ENCODE measurements around the gene DNAJC18.

Gene DNAJC18

DNA sequence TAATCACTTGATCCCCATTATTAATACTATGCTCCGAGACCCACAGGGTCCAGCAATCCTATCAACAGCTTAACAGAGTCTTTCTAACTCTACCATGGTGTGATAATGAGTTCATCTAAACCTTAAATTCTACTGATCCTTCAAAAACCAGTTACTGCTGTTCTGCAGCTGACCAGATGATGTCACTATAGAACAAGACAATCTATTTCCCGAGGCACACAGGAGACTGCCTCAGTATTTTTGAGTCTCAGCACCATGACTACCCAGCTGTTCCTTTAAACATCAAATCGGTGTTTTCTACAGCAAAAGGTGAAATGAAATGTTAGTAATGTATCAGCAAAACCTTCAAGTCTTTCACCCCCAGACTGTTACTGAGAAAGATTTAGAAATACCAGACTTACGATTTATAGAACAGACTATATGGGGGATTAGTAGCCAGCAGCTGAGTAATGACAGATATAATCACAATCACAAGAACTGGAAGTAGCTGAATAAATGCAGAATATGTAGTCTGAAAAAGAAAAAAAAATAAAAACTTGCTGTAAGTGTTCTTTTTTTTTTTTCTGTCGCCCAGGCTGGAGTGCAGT is 16.9 kb downstream of the DNAJC18 start:
- DNase-seq (ENCODE audit: low read depth): peak; percentile 87
- Histone ChIP-seq H3K4me3 (ENCODE audit: low read length) (no peak overlapping the region), H3K4me1 (ENCODE audit: control insufficient read depth, insufficient read depth, low read length) (peaks cover 8% of the 10 kb centered on the region), H3K36me3 (ENCODE audit: control insufficient read depth, insufficient read depth, low read length, severe bottlenecking) (peaks cover 6% of the 10 kb centered on the region), H3K27me3 (replicated peaks; ENCODE audit: control insufficient read depth, insufficient read depth, low read length) (no peaks in the 10 kb centered on the region), H3K9me3 (ENCODE audit: control insufficient read depth, low read length) (no peaks in the 10 kb centered on the region), H3K9ac (ENCODE audit: low read length) (no peak overlapping the region)

DNA sequence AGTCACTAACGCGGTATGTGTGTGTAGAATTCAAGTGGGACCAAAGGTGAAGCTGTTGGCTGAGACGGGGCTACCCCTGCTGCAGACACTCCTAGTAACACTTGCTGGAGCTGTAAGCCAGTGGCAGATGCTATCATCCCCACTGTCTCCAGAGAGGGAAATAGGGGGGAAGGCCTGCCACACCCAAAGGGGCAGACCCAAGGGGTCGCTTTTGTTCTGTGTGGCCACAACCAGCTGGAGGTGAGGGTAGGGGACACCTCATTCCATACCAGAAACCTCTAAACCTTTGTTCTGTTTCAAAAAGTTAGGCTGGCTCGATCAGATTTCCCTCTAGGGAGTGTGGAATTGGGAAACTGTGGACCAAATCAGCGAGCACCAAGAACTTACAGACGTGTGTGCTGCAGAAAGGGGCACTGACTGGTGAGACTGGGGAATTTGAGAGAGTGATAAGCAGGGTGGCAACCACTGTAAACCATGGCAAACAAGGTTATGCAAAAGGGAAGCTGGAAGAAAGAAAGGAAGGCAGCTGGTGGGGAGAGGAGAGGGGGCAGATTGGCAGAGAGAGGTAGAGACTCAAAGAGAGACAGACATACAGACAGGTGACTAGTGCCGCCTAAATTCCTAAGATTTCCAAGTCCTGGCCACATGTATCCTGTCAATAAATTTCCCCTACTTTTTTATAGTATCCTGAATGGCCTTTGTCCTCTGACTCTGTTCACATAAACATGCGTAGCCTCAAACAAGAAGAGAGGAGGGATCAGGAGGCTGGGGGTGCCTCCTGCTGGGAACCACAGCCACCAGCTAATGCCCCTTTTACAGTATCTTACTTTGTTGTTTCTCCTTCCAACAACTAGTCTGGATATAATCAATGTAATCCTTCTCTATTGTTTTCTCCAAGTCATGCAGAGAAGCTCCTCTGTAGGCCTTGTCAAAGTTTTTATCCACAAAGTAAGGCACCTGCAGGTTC is 19.8 kb downstream of the DNAJC18 start:
- Histone ChIP-seq H3K4me3 (ENCODE audit: low read length) (no peak overlapping the region), H3K9ac (ENCODE audit: low read length) (no peak overlapping the region), H3K36me3 (ENCODE audit: control insufficient read depth, insufficient read depth, low read length, severe bottlenecking) (peaks cover 6% of the 10 kb centered on the region), H3K4me1 (ENCODE audit: control insufficient read depth, insufficient read depth, low read length) (no peaks in the 10 kb centered on the region), H3K9me3 (ENCODE audit: control insufficient read depth, low read length) (no peaks in the 10 kb centered on the region), H3K27me3 (replicated peaks; ENCODE audit: control insufficient read depth, insufficient read depth, low read length) (no peaks in the 10 kb centered on the region)
- no peak for DNase-seq (ENCODE audit: low read depth)

DNA sequence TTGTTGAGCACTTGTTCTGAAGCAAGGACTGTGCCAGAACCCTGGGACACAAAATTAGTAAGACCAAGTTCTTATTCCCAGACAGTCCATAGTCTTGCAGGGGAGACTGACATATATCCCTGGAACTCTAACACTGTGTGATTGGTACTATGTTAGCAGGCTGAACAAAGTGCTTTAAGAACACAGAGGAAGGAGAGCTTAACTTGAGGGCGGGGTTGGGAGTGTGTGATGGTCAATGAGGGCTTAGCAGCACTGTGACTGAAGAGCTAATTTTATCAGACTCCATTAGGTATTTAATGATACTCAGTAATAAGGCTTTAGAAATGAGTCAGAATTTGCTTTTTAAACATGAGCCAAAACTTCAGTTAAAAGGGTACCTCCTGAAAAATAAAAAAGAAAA is 20.5 kb downstream of the DNAJC18 start:
- H3K9ac ChIP-seq (ENCODE audit: low read length): no peak overlapping the region
- H3K4me3 ChIP-seq (ENCODE audit: low read length): no peak overlapping the region
- H3K4me1 ChIP-seq (ENCODE audit: control insufficient read depth, insufficient read depth, low read length): no peaks in the 10 kb centered on the region
- no peaks in the 10 kb centered on the region for H3K27me3 ChIP-seq (replicated peaks; ENCODE audit: control insufficient read depth, insufficient read depth, low read length)
- DNase-seq (ENCODE audit: low read depth): no peak
- peaks cover 6% of the 10 kb centered on the region for H3K36me3 ChIP-seq (ENCODE audit: control insufficient read depth, insufficient read depth, low read length, severe bottlenecking)
- H3K9me3 ChIP-seq (ENCODE audit: control insufficient read depth, low read length): no peaks in the 10 kb centered on the region

DNA sequence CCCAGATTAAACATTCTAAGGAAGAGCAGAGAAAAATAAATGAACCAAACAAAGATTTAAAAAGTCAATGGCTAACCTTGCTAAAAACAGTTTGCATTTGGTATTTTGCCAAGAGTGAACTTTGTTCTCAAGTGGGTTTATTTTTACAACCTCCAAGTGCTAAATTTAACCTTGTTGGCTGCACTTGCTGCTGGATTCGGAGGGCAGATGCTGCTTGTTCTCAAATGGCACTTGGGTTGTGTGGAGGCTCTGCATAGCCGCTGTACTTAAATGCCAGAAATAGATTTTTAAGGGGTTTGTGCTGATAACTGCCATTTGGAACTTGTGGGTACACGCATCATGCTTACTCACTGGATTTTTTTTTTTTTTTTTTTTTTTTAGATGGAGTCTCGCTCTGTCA is 22.1 kb downstream of the DNAJC18 start:
- Histone ChIP-seq H3K4me3 (ENCODE audit: low read length) (no peak overlapping the region), H3K36me3 (ENCODE audit: control insufficient read depth, insufficient read depth, low read length, severe bottlenecking) (peaks cover 6% of the 10 kb centered on the region), H3K9me3 (ENCODE audit: control insufficient read depth, low read length) (no peaks in the 10 kb centered on the region), H3K27me3 (replicated peaks; ENCODE audit: control insufficient read depth, insufficient read depth, low read length) (no peaks in the 10 kb centered on the region), H3K4me1 (ENCODE audit: control insufficient read depth, insufficient read depth, low read length) (no peaks in the 10 kb centered on the region), H3K9ac (ENCODE audit: low read length) (no peak overlapping the region)
- DNase-seq (ENCODE audit: low read depth): peak; percentile 3

DNA sequence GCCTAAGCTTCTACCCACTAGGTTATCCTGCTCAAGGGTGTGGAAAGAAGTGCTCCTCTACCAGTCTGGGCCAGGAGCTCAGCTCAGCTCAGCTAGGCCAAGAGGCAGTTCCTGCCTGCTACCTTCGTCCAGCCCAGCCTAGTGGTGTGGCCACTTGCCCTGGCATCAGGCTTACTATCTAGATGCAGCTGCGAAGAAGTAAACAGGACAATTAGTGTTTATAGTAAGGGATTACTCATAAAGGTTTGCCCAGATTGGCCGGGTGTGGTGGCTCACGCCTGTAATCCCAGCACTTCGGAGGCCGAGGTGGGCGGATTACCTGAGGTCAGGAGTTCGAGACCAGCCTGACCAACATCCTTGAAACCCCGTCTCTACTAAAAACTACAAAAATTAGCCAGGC is 22.7 kb downstream of the DNAJC18 start:
- Histone ChIP-seq H3K27me3 (replicated peaks; ENCODE audit: control insufficient read depth, insufficient read depth, low read length) (no peaks in the 10 kb centered on the region), H3K9me3 (ENCODE audit: control insufficient read depth, low read length) (no peaks in the 10 kb centered on the region), H3K36me3 (ENCODE audit: control insufficient read depth, insufficient read depth, low read length, severe bottlenecking) (peaks cover 6% of the 10 kb centered on the region), H3K9ac (ENCODE audit: low read length) (no peak overlapping the region), H3K4me3 (ENCODE audit: low read length) (no peak overlapping the region), H3K4me1 (ENCODE audit: control insufficient read depth, insufficient read depth, low read length) (no peaks in the 10 kb centered on the region)
- no peak for DNase-seq (ENCODE audit: low read depth)

DNA sequence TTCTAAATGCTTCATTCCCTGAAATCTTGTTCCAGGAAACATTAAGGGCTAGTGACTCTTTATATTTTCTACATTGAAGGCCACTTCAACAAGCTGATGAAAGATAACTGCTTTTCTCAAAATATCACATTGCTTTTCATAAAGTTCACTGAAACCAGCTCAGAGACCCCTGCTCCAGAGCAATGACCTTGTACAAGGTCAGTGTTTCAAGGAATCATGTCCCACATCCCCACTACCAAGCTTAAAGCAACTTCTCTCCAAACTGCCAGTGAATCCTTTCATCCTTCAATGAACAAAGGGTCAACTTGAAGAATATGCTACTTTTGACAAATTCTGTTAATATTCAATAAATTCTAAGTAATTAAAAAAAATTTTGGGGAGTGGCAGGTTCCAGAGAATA is 23.5 kb downstream of the DNAJC18 start:
- no peak for DNase-seq (ENCODE audit: low read depth)
- Histone ChIP-seq H3K27me3 (replicated peaks; ENCODE audit: control insufficient read depth, insufficient read depth, low read length) (no peaks in the 10 kb centered on the region), H3K9me3 (ENCODE audit: control insufficient read depth, low read length) (no peaks in the 10 kb centered on the region), H3K36me3 (ENCODE audit: control insufficient read depth, insufficient read depth, low read length, severe bottlenecking) (peaks cover 6% of the 10 kb centered on the region), H3K9ac (ENCODE audit: low read length) (no peak overlapping the region), H3K4me3 (ENCODE audit: low read length) (no peak overlapping the region), H3K4me1 (ENCODE audit: control insufficient read depth, insufficient read depth, low read length) (peaks cover 6% of the 10 kb centered on the region)

DNA sequence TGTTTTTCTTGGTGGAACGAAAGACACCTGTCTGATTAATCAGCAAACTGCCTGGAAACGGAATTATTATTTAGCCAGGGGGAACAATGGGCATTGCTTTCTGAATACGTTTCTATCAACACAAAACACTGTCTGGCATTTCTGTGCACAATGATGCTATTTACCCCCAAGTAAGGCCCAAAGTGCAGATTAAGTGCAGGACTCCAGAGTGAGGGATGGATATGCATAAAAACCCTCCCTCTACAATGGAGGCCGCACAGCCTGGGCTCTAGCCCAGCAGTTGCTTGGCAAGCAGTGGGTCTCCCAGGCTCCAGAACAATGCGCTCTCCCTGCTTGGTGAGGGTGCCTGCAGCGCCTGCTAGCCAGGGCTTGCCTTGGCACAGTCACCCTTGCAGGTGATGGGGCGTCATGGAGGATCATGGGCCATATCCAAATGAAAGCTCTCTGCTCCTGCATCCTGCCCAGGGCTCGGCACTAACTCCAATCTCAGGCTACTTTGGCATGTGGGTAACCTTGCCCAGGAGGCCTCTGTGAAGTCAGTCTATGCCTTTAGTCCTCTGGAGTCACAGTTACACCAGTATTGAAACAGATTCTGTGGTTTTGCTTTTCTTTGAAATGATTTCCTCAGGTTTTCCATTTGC is 24.0 kb downstream of the DNAJC18 start:
- no peak for DNase-seq (ENCODE audit: low read depth)
- H3K27me3 ChIP-seq (replicated peaks; ENCODE audit: control insufficient read depth, insufficient read depth, low read length): no peaks in the 10 kb centered on the region
- H3K9me3 ChIP-seq (ENCODE audit: control insufficient read depth, low read length): no peaks in the 10 kb centered on the region
- H3K36me3 ChIP-seq (ENCODE audit: control insufficient read depth, insufficient read depth, low read length, severe bottlenecking): peaks cover 3% of the 10 kb centered on the region
- H3K9ac ChIP-seq (ENCODE audit: low read length): no peak overlapping the region
- peaks cover 11% of the 10 kb centered on the region for H3K4me1 ChIP-seq (ENCODE audit: control insufficient read depth, insufficient read depth, low read length)
- H3K4me3 ChIP-seq (ENCODE audit: low read length): no peak overlapping the region

DNA sequence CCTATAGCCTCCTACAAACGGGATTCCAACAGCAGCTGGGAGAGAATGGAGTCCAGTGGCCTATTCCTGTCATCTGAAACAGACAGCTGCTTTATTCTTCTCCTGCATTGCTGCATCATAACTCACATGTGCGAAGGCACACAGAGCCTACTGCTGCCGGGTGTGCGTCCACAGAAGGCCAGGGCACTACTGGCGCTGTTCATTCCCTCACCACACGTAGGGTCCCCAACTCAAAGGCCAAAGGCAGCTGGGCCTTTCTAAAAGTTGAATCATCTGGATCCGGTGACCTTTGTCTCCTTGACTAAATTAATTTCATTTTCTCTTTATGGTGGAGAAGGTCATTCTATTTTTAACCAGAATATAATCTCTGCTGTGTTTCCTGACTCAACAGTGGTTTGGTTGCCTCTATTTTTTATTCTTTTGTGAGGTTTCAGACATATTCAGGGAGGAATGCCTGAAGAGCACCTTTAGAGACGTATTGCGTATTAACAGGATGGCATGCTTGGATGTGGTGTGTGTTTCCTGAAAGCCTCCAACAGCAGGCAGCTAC is 24.7 kb downstream of the DNAJC18 start:
- no peak for DNase-seq (ENCODE audit: low read depth)
- Histone ChIP-seq H3K4me1 (ENCODE audit: control insufficient read depth, insufficient read depth, low read length) (peaks cover 13% of the 10 kb centered on the region), H3K27me3 (replicated peaks; ENCODE audit: control insufficient read depth, insufficient read depth, low read length) (no peaks in the 10 kb centered on the region), H3K9me3 (ENCODE audit: control insufficient read depth, low read length) (no peaks in the 10 kb centered on the region), H3K36me3 (ENCODE audit: control insufficient read depth, insufficient read depth, low read length, severe bottlenecking) (no peaks in the 10 kb centered on the region), H3K4me3 (ENCODE audit: low read length) (no peak overlapping the region), H3K9ac (ENCODE audit: low read length) (no peak overlapping the region)

DNA sequence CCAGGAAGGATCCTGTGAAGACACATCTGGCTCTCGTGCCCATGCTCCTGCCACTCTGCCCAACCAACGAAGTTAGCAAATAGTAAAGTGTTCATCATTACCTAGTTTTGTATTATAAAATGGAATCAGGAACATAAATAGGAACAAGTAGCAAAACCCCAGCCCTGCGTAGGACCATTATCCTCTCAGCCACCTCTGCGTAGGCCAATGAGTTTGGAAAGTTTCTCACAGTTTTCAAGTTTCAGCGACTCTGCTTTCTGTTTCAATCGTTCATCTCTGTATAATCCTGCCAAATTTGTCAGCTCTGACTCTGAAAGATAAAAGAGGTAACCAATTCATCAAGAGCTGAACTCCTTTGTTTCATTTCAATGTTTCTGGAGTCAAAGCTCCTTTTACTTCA is 25.4 kb downstream of the DNAJC18 start:
- DNase-seq (ENCODE audit: low read depth): no peak
- H3K27me3 ChIP-seq (replicated peaks; ENCODE audit: control insufficient read depth, insufficient read depth, low read length): no peaks in the 10 kb centered on the region
- peaks cover 13% of the 10 kb centered on the region for H3K4me1 ChIP-seq (ENCODE audit: control insufficient read depth, insufficient read depth, low read length)
- no peaks in the 10 kb centered on the region for H3K9me3 ChIP-seq (ENCODE audit: control insufficient read depth, low read length)
- H3K9ac ChIP-seq (ENCODE audit: low read length): no peak overlapping the region
- no peaks in the 10 kb centered on the region for H3K36me3 ChIP-seq (ENCODE audit: control insufficient read depth, insufficient read depth, low read length, severe bottlenecking)
- no peak overlapping the region for H3K4me3 ChIP-seq (ENCODE audit: low read length)

DNA sequence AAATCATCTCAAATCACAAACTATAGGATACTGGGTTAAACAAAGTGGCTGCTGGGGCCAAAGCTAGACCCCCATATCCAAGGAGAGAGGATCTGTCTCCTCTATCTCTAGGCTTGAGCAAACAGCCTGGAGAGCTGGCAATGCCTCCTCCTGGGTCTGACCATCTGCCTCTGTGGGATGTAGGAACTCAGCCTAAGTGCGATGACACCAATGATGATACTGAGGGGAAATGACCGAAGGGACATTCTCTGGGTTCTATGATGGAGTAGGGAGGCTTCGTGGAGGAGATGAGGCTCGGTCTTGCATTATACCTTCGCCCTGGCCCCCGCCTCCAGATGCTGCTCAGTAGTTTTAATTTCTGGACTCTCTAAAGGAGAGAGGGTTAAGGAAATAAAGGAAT is 26.2 kb downstream of the DNAJC18 start:
- DNase-seq (ENCODE audit: low read depth): no peak

More for the DNA sequence above, 26.2 kb downstream of the DNAJC18 start:
- Histone ChIP-seq H3K4me3 (ENCODE audit: low read length) (no peak overlapping the region), H3K9me3 (ENCODE audit: control insufficient read depth, low read length) (no peaks in the 10 kb centered on the region), H3K27me3 (replicated peaks; ENCODE audit: control insufficient read depth, insufficient read depth, low read length) (no peaks in the 10 kb centered on the region), H3K4me1 (ENCODE audit: control insufficient read depth, insufficient read depth, low read length) (peaks cover 13% of the 10 kb centered on the region), H3K9ac (ENCODE audit: low read length) (no peak overlapping the region), H3K36me3 (ENCODE audit: control insufficient read depth, insufficient read depth, low read length, severe bottlenecking) (no peaks in the 10 kb centered on the region)
